ENCODE measurements around the gene DAGLA.

DAGLA gene

DNA sequence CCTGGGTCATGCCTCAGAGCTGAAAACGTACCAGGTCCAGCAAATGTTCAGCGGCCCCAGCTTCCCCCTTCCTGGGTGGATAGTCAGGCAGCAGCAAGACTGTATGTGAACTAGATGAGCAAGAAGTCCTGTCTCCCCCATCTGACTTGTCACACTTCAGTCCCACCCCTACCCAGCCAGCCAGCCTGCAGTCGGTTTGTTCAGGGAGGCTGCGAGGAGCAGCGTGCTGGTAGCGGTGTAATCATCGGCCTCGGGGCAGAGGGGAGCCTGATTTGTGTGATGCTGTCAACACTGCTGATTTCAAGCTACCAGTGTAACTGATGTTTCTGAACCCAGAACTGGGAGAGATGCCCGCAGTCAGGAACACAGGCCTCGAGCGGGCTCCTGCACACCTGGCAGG is 102.7 kb downstream of the DAGLA start:
- no peak for DNase-seq

DNA sequence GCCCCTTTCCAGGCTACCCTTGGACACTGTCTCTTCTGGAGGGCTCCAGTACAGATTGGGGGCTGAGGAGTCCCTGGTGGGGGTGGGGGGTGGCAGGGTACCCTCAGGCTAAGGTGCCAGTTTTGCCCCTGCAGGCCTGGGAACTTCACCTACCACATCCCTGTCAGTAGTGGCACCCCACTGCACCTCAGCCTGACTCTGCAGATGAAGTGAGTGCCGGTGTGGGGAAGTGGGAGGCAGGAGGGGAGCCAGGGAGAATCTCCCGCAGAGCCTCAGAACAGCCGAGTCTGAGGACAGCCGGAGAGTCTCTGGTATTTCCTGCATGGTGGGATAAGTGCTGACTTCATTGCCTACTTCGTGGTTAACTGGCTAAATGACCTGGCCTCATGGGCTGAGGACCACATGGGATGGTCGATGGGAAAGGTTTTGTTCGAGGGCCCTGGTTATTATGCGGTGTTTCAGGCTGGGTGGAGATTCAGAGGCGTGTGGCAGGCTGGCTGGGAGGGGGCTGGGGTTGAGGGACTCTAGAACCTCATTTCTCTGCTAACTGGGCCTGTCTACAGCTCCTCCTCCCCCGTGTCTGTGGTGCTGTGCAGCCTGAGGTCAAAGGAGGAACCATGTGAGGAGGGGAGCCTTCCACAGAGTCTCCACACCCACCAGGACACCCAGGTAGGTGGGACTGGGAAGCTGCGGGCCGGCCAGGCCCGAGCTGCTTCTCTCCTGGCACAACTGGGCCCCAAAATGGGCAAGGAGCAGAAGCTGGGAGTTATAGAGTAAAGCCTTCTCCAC is 103.7 kb downstream of the DAGLA start:
- DNase-seq = no peak

DNA sequence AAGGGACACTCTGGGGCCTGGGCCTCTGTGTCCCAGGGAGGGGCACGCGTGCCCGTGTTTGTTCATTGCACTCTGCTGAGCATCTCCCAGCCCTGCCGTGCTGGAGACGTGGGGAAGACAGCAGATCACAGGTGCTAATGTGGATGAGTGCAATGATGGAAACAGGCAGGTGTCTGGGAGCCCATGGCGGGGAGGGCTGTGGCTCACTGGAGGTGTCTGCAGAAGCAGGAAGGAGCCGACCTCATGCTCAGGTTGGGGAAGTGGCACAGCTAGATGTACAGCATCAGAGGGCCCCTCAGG is 104.3 kb downstream of the DAGLA start:
- no peak for DNase-seq

DNA sequence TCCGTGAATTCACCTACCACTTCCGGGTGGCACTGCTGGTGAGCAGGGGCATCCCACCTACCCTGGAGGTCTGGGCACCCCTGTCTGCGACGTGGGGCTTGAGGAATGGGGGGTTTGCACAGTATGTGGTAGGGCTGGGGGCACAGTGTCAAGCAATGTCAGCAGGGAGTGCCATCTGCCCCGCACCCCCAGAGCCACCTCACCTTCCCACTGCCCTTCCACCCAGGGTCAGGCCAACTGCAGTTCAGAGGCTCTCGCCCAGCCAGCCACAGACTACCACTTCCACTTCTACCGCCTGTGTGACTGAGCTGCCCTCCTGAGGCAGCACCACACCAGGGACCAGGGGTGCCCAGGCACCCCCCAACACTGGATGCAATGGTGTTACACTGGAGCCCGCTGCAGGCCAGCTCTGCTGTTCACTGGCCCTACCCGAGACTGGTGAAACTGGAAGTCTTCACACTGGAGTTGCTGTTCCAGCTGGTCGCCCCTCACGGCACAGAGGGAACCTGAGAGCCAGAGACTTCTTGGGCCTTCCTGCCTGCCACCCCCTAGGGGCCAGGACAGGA is 105.7 kb downstream of the DAGLA start:
- DNase-seq = no peak

DNA sequence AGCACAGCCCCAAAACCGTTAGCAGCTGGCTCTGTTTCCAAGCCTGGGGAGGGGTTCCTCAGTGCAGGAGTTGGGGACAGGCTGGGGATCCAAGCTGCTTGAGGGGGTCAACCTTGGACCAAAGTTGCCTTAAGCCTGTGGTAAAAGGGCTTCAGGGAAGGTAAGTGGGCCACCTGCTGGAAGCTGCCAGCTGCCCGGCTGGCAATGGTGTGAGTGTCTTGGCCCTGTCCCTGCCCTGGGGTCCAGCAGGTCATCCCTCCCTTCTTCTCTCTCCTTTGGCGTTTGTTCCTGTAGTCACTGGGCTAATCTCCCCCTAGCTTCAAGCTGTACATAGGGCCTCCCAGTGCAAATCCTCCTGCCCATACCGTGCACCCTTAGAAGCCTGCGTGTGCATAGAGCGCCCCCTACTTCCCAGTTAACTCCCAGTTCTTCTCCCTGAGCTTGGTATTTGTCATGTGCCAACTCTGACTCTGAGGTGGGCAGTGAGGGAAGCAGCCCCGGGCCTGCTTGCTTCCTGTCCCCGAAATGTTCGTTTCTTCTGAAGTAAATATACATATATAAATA is 107.8 kb downstream of the DAGLA start:
- no peak for DNase-seq

DNA sequence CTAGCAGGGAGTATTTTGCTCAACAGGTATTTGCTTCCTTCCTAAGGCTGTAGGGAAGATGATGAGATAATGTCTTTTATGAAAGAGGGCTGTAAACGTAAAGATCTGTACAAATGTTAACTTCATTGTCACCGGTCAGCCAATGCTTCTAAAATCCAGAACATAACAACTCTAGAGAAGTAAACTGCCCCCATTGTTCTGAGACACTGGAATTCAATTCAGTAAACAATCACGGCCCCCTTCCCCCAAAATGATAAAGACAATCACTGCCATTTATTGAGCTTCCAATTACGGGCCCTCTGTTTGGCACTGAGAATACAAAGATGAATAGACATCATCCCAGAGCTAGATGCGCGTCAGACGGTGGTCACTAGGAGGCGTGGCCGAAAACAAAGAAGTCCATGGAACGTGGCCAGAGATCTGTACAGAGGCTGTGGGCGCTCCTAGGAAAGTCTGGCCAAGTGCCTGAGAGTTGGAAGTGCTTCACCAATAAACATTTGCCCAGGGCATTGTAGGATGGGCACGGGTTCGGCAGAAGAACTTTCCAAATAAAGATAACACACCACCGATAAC is 111.6 kb downstream of the DAGLA start:
- peak; percentile 42 for DNase-seq

DNA sequence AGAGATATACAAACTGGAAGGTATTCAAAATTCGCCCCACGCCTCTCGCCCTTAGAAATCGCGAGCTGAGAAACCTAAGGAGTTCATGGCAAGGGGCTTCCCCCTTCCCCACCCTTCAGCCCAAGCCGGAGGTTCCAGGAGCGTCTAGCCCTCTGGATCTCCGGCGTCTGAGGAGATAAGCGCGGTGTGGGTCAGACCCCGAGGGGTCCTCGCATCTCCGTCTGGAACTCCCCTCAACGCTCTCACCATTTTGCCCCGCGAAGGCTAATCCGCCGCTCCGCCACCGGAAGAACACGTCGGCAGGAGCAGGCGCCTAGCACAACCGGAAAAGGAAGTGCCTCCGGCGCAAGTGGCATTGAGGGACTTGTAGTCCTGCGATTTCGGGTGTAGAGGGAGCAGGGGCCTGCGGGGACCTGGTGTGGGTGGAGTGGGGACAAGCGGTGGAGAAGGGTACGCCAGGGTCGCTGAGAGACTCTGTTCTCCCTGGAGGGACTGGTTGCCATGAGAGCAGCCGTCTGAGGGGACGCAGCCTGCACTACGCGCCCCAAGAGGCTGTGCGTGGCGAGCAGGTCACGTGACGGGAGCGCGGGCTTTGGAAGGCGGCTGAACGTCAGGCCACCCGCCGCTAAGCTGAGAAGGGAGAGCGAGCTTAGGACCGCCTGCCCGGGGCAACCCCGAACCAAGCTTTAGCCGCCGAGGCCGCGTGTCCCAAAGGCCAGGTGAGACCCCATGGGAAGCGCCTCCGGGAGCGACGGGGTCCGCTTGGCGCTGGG is 112.3 kb downstream of the DAGLA start, which contains the start of the genes FEN1 and TMEM258:
Gene FEN1, plus strand, starts transcription at position 602 of the 773 bp plus-strand sequence. CDS start 2,451 bp downstream, outside the sequence.
Gene TMEM258, minus strand, starts transcription at position 290 of the 773 bp plus-strand sequence. Its CDS starts 41 bp downstream, at position 249.
- DNase-seq = peak; percentile 89

DNA sequence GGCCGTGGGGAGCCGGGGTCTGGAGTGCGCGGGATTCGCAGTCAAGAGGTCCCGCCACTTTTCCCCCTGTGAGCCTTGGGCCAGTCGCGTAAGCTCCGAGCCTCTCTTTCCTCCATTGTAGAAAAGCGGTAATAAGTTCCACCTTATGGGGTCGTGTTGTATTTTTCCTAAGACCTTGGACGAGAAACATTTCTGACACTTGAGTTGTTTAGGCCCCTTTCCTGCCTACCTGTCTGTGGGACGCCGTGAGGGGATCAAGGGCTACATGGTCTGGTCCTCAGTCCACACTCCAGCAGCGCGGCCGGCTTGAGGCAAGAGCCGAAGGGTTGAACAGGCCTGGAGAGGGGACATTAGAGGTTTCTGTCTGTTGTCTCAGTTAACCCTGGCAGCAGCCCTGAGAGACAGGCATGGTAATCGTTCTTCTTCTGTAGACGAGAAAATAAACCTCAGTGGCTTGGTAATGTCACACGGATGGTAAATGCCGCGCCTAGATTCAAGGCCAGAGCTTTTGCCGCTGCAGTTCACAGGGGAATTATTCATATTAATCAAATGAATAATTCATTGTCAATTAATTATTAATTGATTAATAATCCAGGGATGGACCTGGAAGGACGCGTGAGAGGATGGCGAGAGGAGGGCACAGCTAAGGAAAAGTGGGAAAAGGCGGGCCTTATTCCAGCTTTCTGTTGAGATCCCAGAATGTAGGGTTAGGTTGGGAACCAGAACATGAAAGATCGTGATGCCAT is 113.1 kb downstream of the DAGLA start:
- no peak for DNase-seq

DNA sequence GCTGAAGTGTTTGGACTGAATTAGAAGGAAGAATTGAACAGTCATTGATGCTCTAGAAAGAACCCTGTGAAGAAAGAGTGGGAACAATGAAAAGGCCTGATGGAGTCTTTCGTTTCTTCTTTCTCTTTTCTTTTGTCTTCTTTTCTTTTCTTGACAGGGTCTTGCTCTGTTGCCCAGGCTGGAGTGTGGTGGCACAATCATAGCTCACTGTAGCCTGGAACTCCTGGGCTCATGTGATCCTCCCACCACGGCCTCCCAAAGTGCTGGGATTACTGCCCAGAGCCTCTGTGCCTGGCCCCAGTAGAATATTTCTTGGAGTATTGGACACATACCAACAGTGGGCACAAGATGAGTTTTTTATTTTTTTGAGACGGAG is 113.6 kb downstream of the DAGLA start:
- no peak for DNase-seq

DNA sequence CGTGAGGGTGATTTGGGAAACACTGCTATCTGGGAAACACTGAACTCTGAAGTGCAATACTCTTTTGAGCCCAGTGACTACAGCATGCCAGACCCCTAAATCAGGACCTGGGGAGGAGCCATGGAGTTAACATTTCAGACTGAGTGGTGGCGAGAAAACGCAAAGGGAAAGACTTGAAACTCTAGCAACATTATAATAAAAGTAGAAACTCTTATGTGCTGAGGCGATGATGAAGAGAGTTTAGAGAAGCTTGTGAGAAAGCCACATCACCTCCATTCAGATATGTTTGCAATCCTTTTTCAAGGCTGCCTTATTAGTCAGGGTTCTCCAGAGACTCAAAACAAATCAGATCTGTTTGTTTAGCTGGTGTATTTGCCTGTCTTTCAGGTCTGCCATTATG is 114.4 kb downstream of the DAGLA start:
- DNase-seq = no peak

DNA sequence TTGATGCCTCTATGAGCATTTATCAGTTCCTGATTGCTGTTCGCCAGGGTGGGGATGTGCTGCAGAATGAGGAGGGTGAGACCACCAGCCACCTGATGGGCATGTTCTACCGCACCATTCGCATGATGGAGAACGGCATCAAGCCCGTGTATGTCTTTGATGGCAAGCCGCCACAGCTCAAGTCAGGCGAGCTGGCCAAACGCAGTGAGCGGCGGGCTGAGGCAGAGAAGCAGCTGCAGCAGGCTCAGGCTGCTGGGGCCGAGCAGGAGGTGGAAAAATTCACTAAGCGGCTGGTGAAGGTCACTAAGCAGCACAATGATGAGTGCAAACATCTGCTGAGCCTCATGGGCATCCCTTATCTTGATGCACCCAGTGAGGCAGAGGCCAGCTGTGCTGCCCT is 115.3 kb downstream of the DAGLA start:
- DNase-seq = no peak

DNA sequence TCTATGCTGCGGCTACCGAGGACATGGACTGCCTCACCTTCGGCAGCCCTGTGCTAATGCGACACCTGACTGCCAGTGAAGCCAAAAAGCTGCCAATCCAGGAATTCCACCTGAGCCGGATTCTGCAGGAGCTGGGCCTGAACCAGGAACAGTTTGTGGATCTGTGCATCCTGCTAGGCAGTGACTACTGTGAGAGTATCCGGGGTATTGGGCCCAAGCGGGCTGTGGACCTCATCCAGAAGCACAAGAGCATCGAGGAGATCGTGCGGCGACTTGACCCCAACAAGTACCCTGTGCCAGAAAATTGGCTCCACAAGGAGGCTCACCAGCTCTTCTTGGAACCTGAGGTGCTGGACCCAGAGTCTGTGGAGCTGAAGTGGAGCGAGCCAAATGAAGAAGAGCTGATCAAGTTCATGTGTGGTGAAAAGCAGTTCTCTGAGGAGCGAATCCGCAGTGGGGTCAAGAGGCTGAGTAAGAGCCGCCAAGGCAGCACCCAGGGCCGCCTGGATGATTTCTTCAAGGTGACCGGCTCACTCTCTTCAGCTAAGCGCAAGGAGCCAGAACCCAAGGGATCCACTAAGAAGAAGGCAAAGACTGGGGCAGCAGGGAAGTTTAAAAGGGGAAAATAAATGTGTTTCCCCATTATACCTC is 115.8 kb downstream of the DAGLA start:
- DNase-seq = no peak

Data from stimulated activated naive CD4-positive, alpha-beta T cell treated with Interleukin-2 at 50 U/mL for 16 hours (primary cell).